ENCODE measurements around the gene RABGAP1. TPM values are rescaled to one million over a fixed set of nuclear protein-coding genes. Genes with fewer than 3 reads are reported as not detected.

RABGAP1 gene
- total RNA-seq, 1 donor from 2014 or later: 26.5 TPM

- H3K9me3 Mint-ChIP-seq: no peaks in the 10 kb centered on the region
- peaks cover 7% of the 10 kb centered on the region for H3K4me1 Mint-ChIP-seq (ENCODE audit: low read depth)
- peaks cover 37% of the 10 kb centered on the region for H3K36me3 Mint-ChIP-seq (ENCODE audit: low read depth)
- H3K27ac Mint-ChIP-seq: no peak overlapping the region
- H3K27me3 Mint-ChIP-seq (ENCODE audit: low read depth): no peaks in the 10 kb centered on the region
- no peak for DNase-seq (ENCODE audit: low spot score)
- H3K4me3 Mint-ChIP-seq (ENCODE audit: low read depth): no peak overlapping the region
- intact Hi-C loops (cut with micrococcal nuclease): no loop called here
Observed at GRCh38 chr9:123000371-123001068, 59.7 kb downstream of the RABGAP1 start.

- no peak for DNase-seq (ENCODE audit: low spot score)
- Mint-ChIP-seq H3K36me3 (ENCODE audit: low read depth) (peaks cover 30% of the 10 kb centered on the region), H3K4me3 (ENCODE audit: low read depth) (no peak overlapping the region), H3K27me3 (ENCODE audit: low read depth) (no peaks in the 10 kb centered on the region), H3K27ac (no peak overlapping the region), H3K9me3 (no peaks in the 10 kb centered on the region), H3K4me1 (ENCODE audit: low read depth) (peaks cover 7% of the 10 kb centered on the region)
- intact Hi-C loops (cut with micrococcal nuclease): no loop called here
Observed at GRCh38 chr9:123002754-123003153, 61.9 kb downstream of the RABGAP1 start.

- DNase-seq (ENCODE audit: low spot score): no peak
- H3K4me3 Mint-ChIP-seq (ENCODE audit: low read depth): no peak overlapping the region
- H3K27me3 Mint-ChIP-seq (ENCODE audit: low read depth): no peaks in the 10 kb centered on the region
- peaks cover 30% of the 10 kb centered on the region for H3K36me3 Mint-ChIP-seq (ENCODE audit: low read depth)
- H3K4me1 Mint-ChIP-seq (ENCODE audit: low read depth): peaks cover 7% of the 10 kb centered on the region
- intact Hi-C loops (cut with micrococcal nuclease): no loop called here
- no peak overlapping the region for H3K27ac Mint-ChIP-seq
- H3K9me3 Mint-ChIP-seq: no peaks in the 10 kb centered on the region
Observed at GRCh38 chr9:123003466-123003865, 62.6 kb downstream of the RABGAP1 start.

- intact Hi-C loops (cut with micrococcal nuclease): no loop called here
- Mint-ChIP-seq H3K27ac (no peak overlapping the region), H3K36me3 (ENCODE audit: low read depth) (peaks cover 15% of the 10 kb centered on the region), H3K4me1 (ENCODE audit: low read depth) (no peaks in the 10 kb centered on the region), H3K9me3 (no peaks in the 10 kb centered on the region), H3K4me3 (ENCODE audit: low read depth) (no peak overlapping the region), H3K27me3 (ENCODE audit: low read depth) (no peaks in the 10 kb centered on the region)
- DNase-seq (ENCODE audit: low spot score): no peak
Observed at GRCh38 chr9:123005964-123006363, 65.1 kb downstream of the RABGAP1 start.

- intact Hi-C loops (cut with micrococcal nuclease): no loop called here
- no peak for DNase-seq (ENCODE audit: low spot score)
- Mint-ChIP-seq H3K36me3 (ENCODE audit: low read depth) (peaks cover 28% of the 10 kb centered on the region), H3K27me3 (ENCODE audit: low read depth) (no peaks in the 10 kb centered on the region), H3K27ac (no peak overlapping the region), H3K4me3 (ENCODE audit: low read depth) (no peak overlapping the region), H3K9me3 (no peaks in the 10 kb centered on the region), H3K4me1 (ENCODE audit: low read depth) (no peaks in the 10 kb centered on the region)
Observed at GRCh38 chr9:123007269-123007668, 66.4 kb downstream of the RABGAP1 start.

- no peak overlapping the region for H3K4me3 Mint-ChIP-seq (ENCODE audit: low read depth)
- no peak for DNase-seq (ENCODE audit: low spot score)
- H3K27ac Mint-ChIP-seq: no peak overlapping the region
- no peaks in the 10 kb centered on the region for H3K27me3 Mint-ChIP-seq (ENCODE audit: low read depth)
- peaks cover 4% of the 10 kb centered on the region for H3K9me3 Mint-ChIP-seq
- intact Hi-C loops (cut with micrococcal nuclease): no loop called here
- H3K36me3 Mint-ChIP-seq (ENCODE audit: low read depth): peaks cover 39% of the 10 kb centered on the region
- H3K4me1 Mint-ChIP-seq (ENCODE audit: low read depth): no peaks in the 10 kb centered on the region
Observed at GRCh38 chr9:123008909-123009308, 68.1 kb downstream of the RABGAP1 start.

GRCh38 chr9:123011380-123011779 is 70.6 kb downstream of the RABGAP1 start:
- H3K9me3 Mint-ChIP-seq: peaks cover 14% of the 10 kb centered on the region
- DNase-seq (ENCODE audit: low spot score): no peak
- H3K4me3 Mint-ChIP-seq (ENCODE audit: low read depth): no peak overlapping the region
- no peaks in the 10 kb centered on the region for H3K27me3 Mint-ChIP-seq (ENCODE audit: low read depth)
- H3K27ac Mint-ChIP-seq: no peak overlapping the region
- peaks cover 58% of the 10 kb centered on the region for H3K36me3 Mint-ChIP-seq (ENCODE audit: low read depth)
- intact Hi-C loops (cut with micrococcal nuclease): no loop called here
- H3K4me1 Mint-ChIP-seq (ENCODE audit: low read depth): no peaks in the 10 kb centered on the region

GRCh38 chr9:123011878-123012528 is 71.2 kb downstream of the RABGAP1 start:
- no peak overlapping the region for H3K27ac Mint-ChIP-seq
- DNase-seq (ENCODE audit: low spot score): no peak
- no peaks in the 10 kb centered on the region for H3K4me1 Mint-ChIP-seq (ENCODE audit: low read depth)
- H3K27me3 Mint-ChIP-seq (ENCODE audit: low read depth): no peaks in the 10 kb centered on the region
- H3K36me3 Mint-ChIP-seq (ENCODE audit: low read depth): peaks cover 64% of the 10 kb centered on the region
- H3K9me3 Mint-ChIP-seq: peaks cover 14% of the 10 kb centered on the region
- intact Hi-C loops (cut with micrococcal nuclease): no loop called here
- no peak overlapping the region for H3K4me3 Mint-ChIP-seq (ENCODE audit: low read depth)

GRCh38 chr9:123016631-123017030 is 75.8 kb downstream of the RABGAP1 start:
- H3K27ac Mint-ChIP-seq: no peak overlapping the region
- no peak for DNase-seq (ENCODE audit: low spot score)
- H3K9me3 Mint-ChIP-seq: peaks cover 14% of the 10 kb centered on the region
- no peaks in the 10 kb centered on the region for H3K27me3 Mint-ChIP-seq (ENCODE audit: low read depth)
- intact Hi-C loops (cut with micrococcal nuclease): no loop called here
- peaks cover 58% of the 10 kb centered on the region for H3K36me3 Mint-ChIP-seq (ENCODE audit: low read depth)
- no peaks in the 10 kb centered on the region for H3K4me1 Mint-ChIP-seq (ENCODE audit: low read depth)
- H3K4me3 Mint-ChIP-seq (ENCODE audit: low read depth): no peak overlapping the region

GRCh38 chr9:123020796-123021195 is 80.0 kb downstream of the RABGAP1 start:
- intact Hi-C loops (cut with micrococcal nuclease): no loop called here
- no peaks in the 10 kb centered on the region for H3K9me3 Mint-ChIP-seq
- no peaks in the 10 kb centered on the region for H3K4me1 Mint-ChIP-seq (ENCODE audit: low read depth)
- H3K36me3 Mint-ChIP-seq (ENCODE audit: low read depth): peaks cover 31% of the 10 kb centered on the region
- no peak overlapping the region for H3K4me3 Mint-ChIP-seq (ENCODE audit: low read depth)
- no peak for DNase-seq (ENCODE audit: low spot score)
- H3K27me3 Mint-ChIP-seq (ENCODE audit: low read depth): no peaks in the 10 kb centered on the region
- no peak overlapping the region for H3K27ac Mint-ChIP-seq

- no peak for DNase-seq (ENCODE audit: low spot score)
- Mint-ChIP-seq H3K27me3 (ENCODE audit: low read depth) (no peaks in the 10 kb centered on the region), H3K36me3 (ENCODE audit: low read depth) (peaks cover 24% of the 10 kb centered on the region), H3K27ac (no peak overlapping the region), H3K9me3 (no peaks in the 10 kb centered on the region), H3K4me3 (ENCODE audit: low read depth) (no peak overlapping the region), H3K4me1 (ENCODE audit: low read depth) (peaks cover 7% of the 10 kb centered on the region)
- intact Hi-C loops (cut with micrococcal nuclease): no loop called here
Observed at GRCh38 chr9:123026425-123026824, 85.6 kb downstream of the RABGAP1 start.

- Mint-ChIP-seq H3K36me3 (ENCODE audit: low read depth) (peaks cover 24% of the 10 kb centered on the region), H3K27ac (no peak overlapping the region), H3K27me3 (ENCODE audit: low read depth) (no peaks in the 10 kb centered on the region), H3K9me3 (no peaks in the 10 kb centered on the region), H3K4me1 (ENCODE audit: low read depth) (peaks cover 7% of the 10 kb centered on the region), H3K4me3 (ENCODE audit: low read depth) (no peak overlapping the region)
- intact Hi-C loops (cut with micrococcal nuclease): no loop called here
- no peak for DNase-seq (ENCODE audit: low spot score)
Observed at GRCh38 chr9:123027517-123027916, 86.7 kb downstream of the RABGAP1 start.

GRCh38 chr9:123028136-123028535 is 87.3 kb downstream of the RABGAP1 start:
- Mint-ChIP-seq H3K36me3 (ENCODE audit: low read depth) (peaks cover 19% of the 10 kb centered on the region), H3K27ac (no peak overlapping the region), H3K27me3 (ENCODE audit: low read depth) (no peaks in the 10 kb centered on the region), H3K9me3 (no peaks in the 10 kb centered on the region), H3K4me3 (ENCODE audit: low read depth) (no peak overlapping the region), H3K4me1 (ENCODE audit: low read depth) (peaks cover 7% of the 10 kb centered on the region)
- intact Hi-C loops (cut with micrococcal nuclease): no loop called here
- no peak for DNase-seq (ENCODE audit: low spot score)
